A549 (cell line): ENCODE data around the gene SOX13.

Source experiments
- CHD2 ChIP-seq: fragments of 150-350 bp; IDR thresholded peaks from 2 replicates; pipeline ENCODE4 v1.6.1; 2014; ENCODE audit warnings: low read length; ENCODE audit not compliant: partially characterized antibody
- CTCF ChIP-seq: fragments of >200 bp; sonication (Bioruptor Twin); formaldehyde crosslinking; IDR thresholded peaks from 3 replicates; pipeline ENCODE4 v1.5.1; 2016
- MAX ChIP-seq: IDR thresholded peaks from 2 replicates; pipeline ENCODE4 v1.6.1; 2012
- SMC3 ChIP-seq: fragments of >200 bp; sonication (Bioruptor Twin); formaldehyde crosslinking; IDR thresholded peaks from 3 replicates; pipeline ENCODE4 v1.6.1; 2018; ENCODE audit warnings: inconsistent platforms

- TF ChIP-seq CTCF, result no peak
- TF ChIP-seq CHD2, result no peak
- TF ChIP-seq MAX, result no peak
- TF ChIP-seq SMC3, result no peak
Measured at GRCh38 chr1:204105131-204105515, 32.2 kb downstream of the SOX13 start.
